Endothelial cell of umbilical vein (primary cell): ENCODE data around the gene ANKS1A. TPM values are rescaled to one million over a fixed set of nuclear protein-coding genes. Genes with fewer than 3 reads are reported as not detected.

ENCODE experiments used
- BruUV-seq: library from RNA; stranded (reverse); fragments of 400-500 nt; replicated peaks from 2 replicates; lab custom pipeline; 2021; lab: Mats Ljungman, UMichigan
- CTCF ChIA-PET: fragments of 300-600, 350-600 bp; sonication (Branson Sonifier 250); formaldehyde crosslinking; loops from one replicate; lab custom pipeline; 2021; ENCODE audit warnings: antibody characterized with exemption, inconsistent platforms; lab: Charles Lee
- POLR2A ChIA-PET: fragments of 300-600, 350-600 bp; sonication (Branson Sonifier 250); formaldehyde crosslinking; loops from one replicate; lab custom pipeline; 2021; ENCODE audit warnings: antibody characterized with exemption, inconsistent platforms; lab: Charles Lee
- DNase-seq: peaks from one replicate; pipeline ENCODE4 v3.0.0-alpha.2; 2011; ENCODE audit warnings: low read depth, low spot score
- FAIRE-seq: peaks from 2 replicates; lab custom pipeline; 2011; peaks lifted over from hg19 to GRCh38; lab: Jason Lieb, UNC
- H2AFZ ChIP-seq: 2 replicates; pipeline ENCODE4 v1.6.0; 2012; ENCODE audit warnings: low read depth, low read length, control low read depth, inconsistent platforms
- H3K27ac ChIP-seq: 2 replicates; pipeline ENCODE4 v1.5.1; 2011; ENCODE audit warnings: low read depth, mild to moderate bottlenecking, control low read depth, low read length, moderate library complexity; ENCODE audit not compliant: insufficient read depth
- H3K27me3 ChIP-seq, 2 experiments: 2 replicates each; pipeline versions ENCODE4 v1.6.0 to v1.6.1; 2011; ENCODE audit warnings: low read length in 2 of 2, mixed read lengths in 1 of 2; ENCODE audit not compliant: control insufficient read depth in 2 of 2, insufficient read depth in 2 of 2
- H3K36me3 ChIP-seq, 2 experiments: 2 replicates in 1 of 2; 3 replicates in 1 of 2; pipeline ENCODE4 v1.5.1; 2011; ENCODE audit warnings: low read length in 2 of 2, mild to moderate bottlenecking in 1 of 2, moderate library complexity in 1 of 2; ENCODE audit not compliant: control insufficient read depth in 2 of 2, insufficient read depth in 2 of 2; ENCODE audit errors: extremely low read depth in 1 of 2
- H3K4me1 ChIP-seq: 3 replicates; pipeline ENCODE4 v1.5.1; 2011; ENCODE audit warnings: mild to moderate bottlenecking, low read length; ENCODE audit not compliant: control insufficient read depth, insufficient read depth; ENCODE audit errors: extremely low read depth
- H3K4me2 ChIP-seq: 2 replicates; pipeline ENCODE4 v1.6.1; 2011; ENCODE audit warnings: low read length, control low read depth, mixed read lengths; ENCODE audit not compliant: insufficient read depth
- H3K4me3 ChIP-seq, 3 experiments: fragments of 200-600 bp in 1 of 3; sonication (generic), shearing (Covaris generic) in 1 of 3; replicated peaks in 1 of 3; 2 replicates each; pipeline ENCODE4 v1.5.1; 2011 to 2016; ENCODE audit warnings: control low read depth in 3 of 3, low read length in 3 of 3, mild to moderate bottlenecking in 2 of 3, inconsistent platforms in 1 of 3, low read depth in 1 of 3, moderate library complexity in 1 of 3; ENCODE audit not compliant: insufficient read depth in 1 of 3
- H3K79me2 ChIP-seq: 2 replicates; pipeline ENCODE4 v1.6.0; 2012; ENCODE audit warnings: low read length, inconsistent platforms; ENCODE audit not compliant: control insufficient read depth, insufficient read depth
- H3K9ac ChIP-seq: replicated peaks from 2 replicates; pipeline ENCODE3; 2011; ENCODE audit warnings: low read length, control low read depth; ENCODE audit not compliant: insufficient read depth; ENCODE audit errors: extremely low read depth
- H3K9me1 ChIP-seq: replicated peaks from 3 replicates; pipeline ENCODE4 v1.6.0; 2011; ENCODE audit warnings: mild to moderate bottlenecking, low read length; ENCODE audit not compliant: control insufficient read depth, insufficient read depth; ENCODE audit errors: extremely low read depth
- H3K9me3 ChIP-seq: replicated peaks from 2 replicates; pipeline ENCODE4 v1.5.1; 2012; ENCODE audit warnings: low read length, inconsistent platforms; ENCODE audit not compliant: control insufficient read depth, insufficient read depth
- H4K20me1 ChIP-seq: replicated peaks from 2 replicates; pipeline ENCODE3; 2011; ENCODE audit warnings: mild to moderate bottlenecking, low read length; ENCODE audit not compliant: control insufficient read depth, insufficient read depth; ENCODE audit errors: extremely low read depth
- EZH2 ChIP-seq: IDR thresholded peaks from 2 replicates; pipeline ENCODE4 v1.6.1; 2012; ENCODE audit warnings: borderline replicate concordance, low read depth, mild to moderate bottlenecking, moderate library complexity, low read length, inconsistent platforms; ENCODE audit not compliant: severe bottlenecking
- FOS ChIP-seq: IDR thresholded peaks from 2 replicates; pipeline ENCODE4 v1.6.1; 2011; ENCODE audit warnings: mild to moderate bottlenecking, low read length, moderate library complexity, borderline replicate concordance; ENCODE audit not compliant: insufficient read depth
- GATA2 ChIP-seq: IDR thresholded peaks from 2 replicates; pipeline ENCODE4 v1.7.0; 2011; ENCODE audit warnings: low read depth, mild to moderate bottlenecking, moderate library complexity, mixed read lengths, low read length; ENCODE audit not compliant: insufficient read length, insufficient read depth
- JUN ChIP-seq: IDR thresholded peaks from 2 replicates; pipeline ENCODE4 v1.6.1; 2011; ENCODE audit warnings: borderline replicate concordance, low read depth; ENCODE audit not compliant: insufficient read length, insufficient read depth
- MYC ChIP-seq: IDR thresholded peaks from one replicate; pipeline ENCODE4 v1.6.1; 2011; ENCODE audit warnings: mild to moderate bottlenecking, low read depth, low read length
- POLR2A ChIP-seq: IDR thresholded peaks from 2 replicates; pipeline ENCODE4 v1.6.1; 2012; ENCODE audit warnings: low read depth, mild to moderate bottlenecking, control low read depth, low read length
- POLR2AphosphoS5 ChIP-seq: IDR thresholded peaks from 2 replicates; pipeline ENCODE4 v1.6.1; 2012; ENCODE audit warnings: low read depth, mild to moderate bottlenecking, control low read depth, low read length, moderate library complexity; ENCODE audit not compliant: insufficient read depth
- dilution Hi-C: fragments of 300-500 bp; cut with MboI; formaldehyde crosslinking; loops from one replicate; pipeline ENCODE4 v1.15.0; 2019; ENCODE audit warnings: low sequenced_read_pairs; ENCODE audit not compliant: extremely low pct_ligation_motif_present
- intact Hi-C: fragments of 100-400 bp; cut with micrococcal nuclease; formaldehyde crosslinking; loops from one replicate; pipeline ENCODE4 v1.10.0; 2022
- polyA plus RNA-seq, 4 experiments: library from polyadenylated mRNA; depleted of rRNA in 3 of 4; stranded (reverse) in 3 of 4; unstranded in 1 of 4; fragments of >200 nt; gene quantifications; 2 replicates each; pipeline versions ENCODE4 v1.2.1 to v1.2.3, GENCODE V29; 2011 to 2012; ENCODE audit warnings: missing spikeins in 1 of 4
- total RNA-seq: library from RNA; stranded (reverse); gene quantifications from 2 replicates; pipeline ENCODE4 v1.2.3, GENCODE V29; 2021
- TF ChIP-seq, protein P1 (sequence below): IDR thresholded peaks from 2 replicates; pipeline ENCODE4 v1.6.1; 2011; ENCODE audit not compliant: insufficient read depth, insufficient read length
- TF ChIP-seq, protein P2 (sequence below), 2 donors: IDR thresholded peaks; 1 replicate in 1 of 2; 2 replicates in 1 of 2; pipeline ENCODE4 v1.5.1; 2011; ENCODE audit warnings: low read length in 2 of 2, mild to moderate bottlenecking in 2 of 2, moderate library complexity in 2 of 2, control low read depth in 1 of 2, inconsistent platforms in 1 of 2, low read depth in 1 of 2; ENCODE audit not compliant: insufficient read depth in 1 of 2; ENCODE audit errors: extremely low read depth in 1 of 2

ANKS1A gene
- total and polyA plus RNA-seq, 2 donors (not counting 3 experiments of a cell fraction or from before 2014, with no cell fraction given): 8.9 to 26.1 TPM

DNA sequence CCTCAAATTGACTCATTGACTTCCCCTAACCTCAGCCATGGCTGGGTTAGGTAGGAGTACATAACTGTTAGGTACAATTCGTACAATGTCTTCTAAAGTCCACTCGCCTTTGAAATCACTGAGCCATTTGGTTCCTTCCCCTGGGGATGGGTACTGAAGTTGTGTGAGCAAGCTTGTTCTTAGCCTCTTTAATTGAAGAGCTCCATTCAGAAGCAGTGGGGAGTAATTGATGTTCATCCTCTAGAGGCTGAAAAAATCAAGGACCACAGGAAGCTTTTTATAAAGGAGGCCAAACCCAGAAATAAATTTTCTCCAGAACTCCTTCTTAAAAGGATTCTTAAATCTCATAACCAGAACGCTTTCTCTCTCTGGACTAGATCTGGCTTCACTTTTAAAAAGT, 60.6 kb downstream of the ANKS1A start:
- FAIRE-seq (no peak), DNase-seq (no peak)
- no peaks in the 10 kb centered on the region for H3K79me2 ChIP-seq
- no peaks in the 10 kb centered on the region for H3K9me3 ChIP-seq
- no peaks in the 10 kb centered on the region for H3K9me1 ChIP-seq
- H2AFZ ChIP-seq: no peak overlapping the region
- no peaks in the 10 kb centered on the region for H3K27me3 ChIP-seq
- ChIA-PET CTCF (interaction anchor here (0.8 to 1.5 kb wide), 7 partner anchors 10 to 214 kb away, joined by 3 to 4 read pairs (median 3); no protein-coding TSS in a partner anchor), POLR2A (no interaction called here)
- no peak overlapping the region for H3K4me2 ChIP-seq
- TF ChIP-seq, protein P1, sequence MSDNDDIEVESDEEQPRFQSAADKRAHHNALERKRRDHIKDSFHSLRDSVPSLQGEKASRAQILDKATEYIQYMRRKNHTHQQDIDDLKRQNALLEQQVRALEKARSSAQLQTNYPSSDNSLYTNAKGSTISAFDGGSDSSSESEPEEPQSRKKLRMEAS: no peak
- TF ChIP-seq FOS: no peak
- no peak for TF ChIP-seq JUN
- no peak for TF ChIP-seq EZH2
- TF ChIP-seq MYC: no peak
- TF ChIP-seq, protein P2, sequence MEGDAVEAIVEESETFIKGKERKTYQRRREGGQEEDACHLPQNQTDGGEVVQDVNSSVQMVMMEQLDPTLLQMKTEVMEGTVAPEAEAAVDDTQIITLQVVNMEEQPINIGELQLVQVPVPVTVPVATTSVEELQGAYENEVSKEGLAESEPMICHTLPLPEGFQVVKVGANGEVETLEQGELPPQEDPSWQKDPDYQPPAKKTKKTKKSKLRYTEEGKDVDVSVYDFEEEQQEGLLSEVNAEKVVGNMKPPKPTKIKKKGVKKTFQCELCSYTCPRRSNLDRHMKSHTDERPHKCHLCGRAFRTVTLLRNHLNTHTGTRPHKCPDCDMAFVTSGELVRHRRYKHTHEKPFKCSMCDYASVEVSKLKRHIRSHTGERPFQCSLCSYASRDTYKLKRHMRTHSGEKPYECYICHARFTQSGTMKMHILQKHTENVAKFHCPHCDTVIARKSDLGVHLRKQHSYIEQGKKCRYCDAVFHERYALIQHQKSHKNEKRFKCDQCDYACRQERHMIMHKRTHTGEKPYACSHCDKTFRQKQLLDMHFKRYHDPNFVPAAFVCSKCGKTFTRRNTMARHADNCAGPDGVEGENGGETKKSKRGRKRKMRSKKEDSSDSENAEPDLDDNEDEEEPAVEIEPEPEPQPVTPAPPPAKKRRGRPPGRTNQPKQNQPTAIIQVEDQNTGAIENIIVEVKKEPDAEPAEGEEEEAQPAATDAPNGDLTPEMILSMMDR (IDR thresholded peaks at IDR 0.05; ENCODE audit: extremely low read depth in 1 of 2, insufficient read depth in 1 of 2, low read depth in 1 of 2, low read length in 2 of 2): no peak
- no peak for TF ChIP-seq POLR2A
- no peak for TF ChIP-seq GATA2
- TF ChIP-seq POLR2AphosphoS5: no peak
- no peaks in the 10 kb centered on the region for H4K20me1 ChIP-seq
- intact Hi-C loops: loop anchor here (10.0 kb wide), 1 partner anchor 55 kb away; no protein-coding TSS in a partner anchor
- H3K4me3 ChIP-seq: no peak overlapping the region
- H3K9ac ChIP-seq: no peak overlapping the region
- no peak overlapping the region for H3K27ac ChIP-seq
- BruUV-seq: no TSS peak
- dilution Hi-C loops: no loop called here
- no peaks in the 10 kb centered on the region for H3K4me1 ChIP-seq
- no peaks in the 10 kb centered on the region for H3K36me3 ChIP-seq
